K562 (cell line): ENCODE data around the gene ZBTB9. TPM values are rescaled to one million over a fixed set of nuclear protein-coding genes. Genes with fewer than 3 reads are reported as not detected.
A peak's percentile ranks its signal among the peaks of the same experiment; 100 is the strongest.

Experiments
- BMI1 ChIP-seq: fragments of 150-350 bp; IDR thresholded peaks from 2 replicates; pipeline ENCODE4 v1.6.1; 2014; ENCODE audit warnings: low read length
- ETS1 ChIP-seq: conservative IDR thresholded peaks from 2 replicates; pipeline ENCODE4 v1.6.1; 2011; ENCODE audit warnings: low read depth, mild to moderate bottlenecking, low read length; ENCODE audit not compliant: control insufficient read depth
- HNRNPH1 ChIP-seq: fragments of 200-400 bp; formaldehyde crosslinking; optimal IDR thresholded peaks from 2 replicates; pipeline ENCODE3; 2017; ENCODE audit warnings: low read depth, mild to moderate bottlenecking, low read length, moderate library complexity
- ILF3 ChIP-seq: fragments of 450-650 bp; IDR thresholded peaks from 2 replicates; pipeline ENCODE4 v1.6.1; 2018; ENCODE audit warnings: antibody characterized with exemption, mild to moderate bottlenecking, moderate library complexity, borderline replicate concordance
- KDM1A ChIP-seq, 2 experiments: fragments of 450-650 bp; IDR thresholded peaks; 2 replicates each; pipeline ENCODE4 v1.6.1; 2016; ENCODE audit warnings: mild to moderate bottlenecking in 2 of 2
- MBD2 ChIP-seq: sonication (generic); IDR thresholded peaks from 2 replicates; pipeline ENCODE4 v1.6.1; 2016; ENCODE audit warnings: low read depth, borderline replicate concordance
- MEF2A ChIP-seq: IDR thresholded peaks from 2 replicates; pipeline ENCODE4 v1.6.1; 2011; ENCODE audit warnings: low read depth, mild to moderate bottlenecking, low read length, moderate library complexity; ENCODE audit not compliant: control insufficient read depth
- MEF2D ChIP-seq: conservative IDR thresholded peaks from 2 replicates; pipeline ENCODE4 v1.6.1; 2016; ENCODE audit warnings: low read depth, missing genetic modification characterization, missing compliant biosample characterization
- PHF21A ChIP-seq: fragments of 450-650 bp; IDR thresholded peaks from 2 replicates; pipeline ENCODE4 v1.6.1; 2017; ENCODE audit warnings: low read depth, borderline replicate concordance
- PRMT5 ChIP-seq: sonication (generic); formaldehyde crosslinking; IDR thresholded peaks from 2 replicates; pipeline ENCODE4 v1.5.0; 2020; ENCODE audit warnings: missing genetic modification reagents
- TFAM ChIP-seq: fragments of 250-450 bp; sonication (Bioruptor Pico); conservative IDR thresholded peaks from 2 replicates; pipeline ENCODE4 v1.5.0; 2021; ENCODE audit warnings: mild to moderate bottlenecking, moderate library complexity
- THRA ChIP-seq: fragments of 450-650 bp; IDR thresholded peaks from 2 replicates; pipeline ENCODE4 v1.6.1; 2017; ENCODE audit warnings: mild to moderate bottlenecking, moderate library complexity
- USF2 ChIP-seq: sonication (generic); formaldehyde crosslinking; IDR thresholded peaks from 2 replicates; pipeline ENCODE4 v1.5.0; 2020; ENCODE audit warnings: missing genetic modification reagents
- VEZF1 ChIP-seq: fragments of 200-800 bp; sonication (Bioruptor generic); IDR thresholded peaks from 2 replicates; pipeline ENCODE4 v1.6.1; 2017; ENCODE audit warnings: missing genetic modification characterization, missing compliant biosample characterization
- ZNF57 ChIP-seq: fragments of 450-650 bp; formaldehyde crosslinking; IDR thresholded peaks from 2 replicates; pipeline ENCODE4 v1.4.0; 2020; ENCODE audit warnings: mild to moderate bottlenecking, moderate library complexity
- polyA plus RNA-seq, 8 experiments: library from polyadenylated mRNA; depleted of rRNA in 4 of 8; stranded (reverse) in 5 of 8; unstranded in 3 of 8; fragments of >200 nt; fragmentation: Nextera tagmentation in 2 of 8; fragmentation: Illumina TruSeq in 1 of 8; extraction: Ambion mirVana in 2 of 8; extraction: Trizol in 1 of 8; gene quantifications; 2 replicates each; pipeline versions ENCODE4 v1.2.1 to v1.2.3, GENCODE V29; 2011 to 2014; ENCODE audit warnings: inconsistent platforms in 1 of 8, missing spikeins in 1 of 8
- total RNA-seq, 7 experiments: library from RNA; depleted of rRNA in 6 of 7; stranded (reverse); fragments of >200 nt in 6 of 7; fragmentation: Illumina TruSeq in 2 of 7; extraction: Trizol in 2 of 7; gene quantifications; 2 replicates each; pipeline versions ENCODE4 v1.2.1 to v1.2.3, GENCODE V29; 2011 to 2021; ENCODE audit warnings: low replicate concordance in 1 of 7
- TF ChIP-seq, protein P1 (sequence below): fragments of 250-450 bp; sonication (Bioruptor Pico); IDR thresholded peaks from 2 replicates; pipeline ENCODE4 v1.8.0; 2022; ENCODE audit warnings: moderate library complexity, mild to moderate bottlenecking, inconsistent platforms
- TF ChIP-seq, protein P2 (sequence below), 2 experiments: fragments of 450-650 bp in 1 of 2; sonication (generic) in 1 of 2; formaldehyde crosslinking; conservative IDR thresholded peaks; 2 replicates each; pipeline versions ENCODE4 v1.4.0 to v1.8.1; 2020 to 2022; ENCODE audit warnings: mild to moderate bottlenecking in 1 of 2, missing genetic modification reagents in 1 of 2
- TF ChIP-seq, protein P3 (sequence below), 3 experiments: fragments of 200-800 bp in 1 of 3; sonication (Bioruptor generic) in 1 of 3; sonication (generic) in 1 of 3; formaldehyde crosslinking in 1 of 3; IDR thresholded peaks; 2 replicates each; pipeline versions ENCODE4 v1.6.1 to v1.8.0; 2016 to 2022; ENCODE audit warnings: mild to moderate bottlenecking in 2 of 3, missing compliant biosample characterization in 2 of 3, missing genetic modification characterization in 2 of 3, missing genetic modification reagents in 1 of 3

ZBTB9 gene
- total and polyA plus RNA-seq, 9 of the 15 experiments (the other 6 are each of a cell fraction or from before 2014, with no cell fraction given), result 1.9 to 19.5 (median 10.4) TPM

DNA sequence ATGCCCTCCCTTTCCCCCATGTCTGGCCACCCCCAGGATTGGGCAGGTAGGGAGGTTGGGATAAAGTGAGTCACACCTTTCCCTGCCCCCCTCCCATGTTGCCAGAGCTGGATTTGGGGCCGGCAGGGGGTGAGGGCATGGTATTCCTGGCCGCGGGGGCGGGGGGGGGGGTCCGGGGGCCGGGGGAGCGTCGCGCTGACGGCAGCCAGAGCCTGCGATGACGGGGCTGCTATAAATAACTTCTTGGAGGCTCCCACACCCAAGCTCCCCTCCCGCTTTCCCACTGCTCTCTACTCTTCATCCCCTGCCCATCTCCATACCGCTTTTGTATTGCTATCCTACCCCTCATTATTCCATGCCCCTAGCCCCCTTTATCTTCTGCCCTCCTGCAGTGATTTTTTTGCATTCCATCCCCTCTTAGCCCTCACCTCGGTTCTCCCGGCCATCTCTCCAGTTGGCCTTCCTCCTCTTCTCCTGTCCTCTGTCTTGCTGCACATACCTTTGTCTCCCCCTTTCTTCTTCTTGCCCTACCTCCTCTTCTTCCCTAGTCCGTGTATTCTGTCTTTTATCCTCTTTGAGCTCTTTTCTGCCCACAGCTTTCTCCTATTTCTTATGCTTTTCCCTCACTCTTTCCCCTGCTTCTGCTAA is 20.7 kb upstream of the ZBTB9 start (continued):
- TF ChIP-seq USF2 (CRISPR knock-in tag), result no peak
- no peak for TF ChIP-seq BMI1
- no peak for TF ChIP-seq ETS1
- TF ChIP-seq VEZF1 (CRISPR knock-in tag), result peak; percentile 73
- TF ChIP-seq KDM1A (IDR thresholded peaks at IDR 0.05), result peak; percentile 43 to 55; a peak in 1 of 4 replicates
- TF ChIP-seq ZNF57 (CRISPR knock-in tag), result no peak
- TF ChIP-seq PRMT5 (CRISPR knock-in tag), result no peak
- no peak for TF ChIP-seq THRA
- peak; percentile 74; the same call in 1 of the 2 replicates for TF ChIP-seq MEF2D (tag)
- TF ChIP-seq, protein P1, sequence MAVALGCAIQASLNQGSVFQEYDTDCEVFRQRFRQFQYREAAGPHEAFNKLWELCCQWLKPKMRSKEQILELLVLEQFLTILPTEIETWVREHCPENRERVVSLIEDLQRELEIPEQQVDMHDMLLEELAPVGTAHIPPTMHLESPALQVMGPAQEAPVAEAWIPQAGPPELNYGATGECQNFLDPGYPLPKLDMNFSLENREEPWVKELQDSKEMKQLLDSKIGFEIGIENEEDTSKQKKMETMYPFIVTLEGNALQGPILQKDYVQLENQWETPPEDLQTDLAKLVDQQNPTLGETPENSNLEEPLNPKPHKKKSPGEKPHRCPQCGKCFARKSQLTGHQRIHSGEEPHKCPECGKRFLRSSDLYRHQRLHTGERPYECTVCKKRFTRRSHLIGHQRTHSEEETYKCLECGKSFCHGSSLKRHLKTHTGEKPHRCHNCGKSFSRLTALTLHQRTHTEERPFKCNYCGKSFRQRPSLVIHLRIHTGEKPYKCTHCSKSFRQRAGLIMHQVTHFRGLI (CRISPR knock-in tag), result no peak
- TF ChIP-seq, protein P2, sequence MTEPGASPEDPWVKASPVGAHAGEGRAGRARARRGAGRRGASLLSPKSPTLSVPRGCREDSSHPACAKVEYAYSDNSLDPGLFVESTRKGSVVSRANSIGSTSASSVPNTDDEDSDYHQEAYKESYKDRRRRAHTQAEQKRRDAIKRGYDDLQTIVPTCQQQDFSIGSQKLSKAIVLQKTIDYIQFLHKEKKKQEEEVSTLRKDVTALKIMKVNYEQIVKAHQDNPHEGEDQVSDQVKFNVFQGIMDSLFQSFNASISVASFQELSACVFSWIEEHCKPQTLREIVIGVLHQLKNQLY (CRISPR knock-in tag; conservative IDR thresholded peaks at IDR 0.05), result no peak
- no peak for TF ChIP-seq HNRNPH1
- no peak for TF ChIP-seq ILF3
- peak; percentile 56; the same call in 1 of the 2 replicates for TF ChIP-seq PHF21A
- TF ChIP-seq, protein P3, sequence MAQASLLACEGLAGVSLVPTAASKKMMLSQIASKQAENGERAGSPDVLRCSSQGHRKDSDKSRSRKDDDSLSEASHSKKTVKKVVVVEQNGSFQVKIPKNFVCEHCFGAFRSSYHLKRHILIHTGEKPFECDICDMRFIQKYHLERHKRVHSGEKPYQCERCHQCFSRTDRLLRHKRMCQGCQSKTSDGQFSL (CRISPR knock-in tag; IDR thresholded peaks at IDR 0.05), result no peak
- TF ChIP-seq, protein P3 (tag; IDR thresholded peaks at IDR 0.05), result peak in 1 of 2 experiments; percentile 57; a peak in 1 of 4 replicates
- TF ChIP-seq TFAM (CRISPR knock-in tag), result no peak
- no peak for TF ChIP-seq MBD2
- peak; percentile 65; the same call in 1 of the 2 replicates for TF ChIP-seq MEF2A
